ENCODE data around the gene LCE4A.
"Not testable (repeated sequence)": the region's sequence is repeated elsewhere in the genome, so short reads cannot be mapped to it uniquely, and the experiment has no call there.

The LCE4A gene, protein sequence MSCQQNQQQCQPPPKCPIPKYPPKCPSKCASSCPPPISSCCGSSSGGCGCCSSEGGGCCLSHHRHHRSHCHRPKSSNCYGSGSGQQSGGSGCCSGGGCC

DNA sequence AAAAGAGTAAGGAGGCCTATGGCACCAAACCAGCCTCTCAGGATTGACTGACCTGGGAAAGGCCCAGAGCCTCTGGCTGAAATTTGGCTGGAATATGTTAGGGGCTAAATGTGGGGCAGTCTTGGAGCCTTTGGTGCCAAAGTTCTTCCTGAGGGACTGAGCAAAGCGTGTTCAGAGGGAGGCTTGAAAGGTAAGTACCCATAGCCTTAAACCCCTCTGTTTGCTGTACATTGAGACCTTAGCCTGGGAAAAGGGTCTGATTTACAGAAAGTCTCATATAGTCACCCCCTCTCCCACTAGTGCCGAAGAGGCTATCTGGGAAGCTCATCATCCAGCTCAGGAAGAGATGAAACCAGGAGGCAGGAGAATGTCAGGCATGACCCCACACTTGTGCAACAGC lies at the start of gene LCE4A:
LCE4A (plus strand) TSS at position 301 of the 400 bp plus-strand sequence. CDS start 916 bp downstream, outside the sequence.
- no peak for DNase-seq

DNA sequence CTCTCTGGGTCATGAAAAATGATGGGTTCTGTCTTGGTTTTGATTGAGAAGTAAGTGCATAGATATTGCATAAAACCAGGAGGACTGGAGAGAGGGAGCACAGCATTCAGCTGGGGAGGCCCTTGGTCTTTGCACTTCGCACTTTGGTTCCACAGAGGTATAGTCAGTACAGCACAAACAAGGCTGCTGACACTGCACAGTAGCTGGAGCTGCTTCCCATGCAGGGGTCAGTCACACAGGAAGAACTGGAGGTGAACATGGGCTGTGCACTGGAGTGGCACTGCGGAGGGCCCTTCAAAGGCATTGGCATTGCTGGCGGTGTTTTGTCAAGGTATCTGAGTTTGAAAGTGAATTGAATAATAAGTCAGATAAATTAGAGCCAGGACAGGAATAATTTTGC lies 49.3 kb upstream of the LCE4A start:
- DNase-seq, result no peak

DNA sequence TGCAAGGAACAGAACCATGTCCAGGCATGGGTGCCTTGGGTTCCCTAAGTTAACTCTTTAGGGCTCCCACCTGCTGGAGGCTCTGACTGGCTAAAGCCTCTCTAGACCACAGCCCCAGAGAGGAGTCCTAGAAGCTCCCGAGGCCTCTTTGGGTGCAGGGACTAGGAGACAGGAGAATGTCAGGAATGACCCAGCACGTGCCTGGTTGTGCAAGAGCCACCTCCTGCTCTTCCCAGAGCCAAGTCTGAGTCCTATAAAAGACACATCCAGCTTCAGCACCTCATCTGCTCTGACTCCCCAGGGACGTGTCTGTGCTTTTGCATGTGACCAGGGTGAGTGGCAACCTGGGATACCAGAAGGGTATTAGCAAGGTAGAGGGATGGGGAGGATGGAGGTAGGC lies 44.9 kb upstream of the LCE4A start, which contains the start of gene LCE2D:
LCE2D (plus strand) TSS at position 283 of the 400 bp plus-strand sequence. CDS start 726 bp downstream, outside the sequence.
- DNase-seq, result no peak

DNA sequence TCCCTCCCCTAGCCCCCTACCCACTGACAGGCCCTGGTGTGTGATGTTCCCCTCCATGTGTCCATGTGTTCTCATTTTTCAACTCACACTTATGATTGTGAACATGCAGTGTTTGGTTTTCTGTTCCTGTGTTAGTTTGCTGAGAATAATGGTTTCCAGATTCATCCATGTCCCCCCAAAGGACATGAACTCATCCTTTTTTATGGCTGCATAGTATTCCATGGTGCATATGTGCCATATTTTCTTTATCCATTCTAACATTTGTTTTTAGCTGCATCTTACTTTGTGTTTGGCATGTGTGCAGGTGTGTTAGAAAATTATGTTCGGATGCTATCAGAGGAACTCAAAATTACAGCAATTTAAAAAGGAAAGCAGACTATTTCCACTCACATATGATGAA lies 41.8 kb upstream of the LCE4A start:
- DNase-seq, result not testable (repeated sequence)

- DNase-seq, result no peak
Observed at GRCh38 chr1:152667648-152668047, 40.3 kb upstream of the LCE4A start.

DNA sequence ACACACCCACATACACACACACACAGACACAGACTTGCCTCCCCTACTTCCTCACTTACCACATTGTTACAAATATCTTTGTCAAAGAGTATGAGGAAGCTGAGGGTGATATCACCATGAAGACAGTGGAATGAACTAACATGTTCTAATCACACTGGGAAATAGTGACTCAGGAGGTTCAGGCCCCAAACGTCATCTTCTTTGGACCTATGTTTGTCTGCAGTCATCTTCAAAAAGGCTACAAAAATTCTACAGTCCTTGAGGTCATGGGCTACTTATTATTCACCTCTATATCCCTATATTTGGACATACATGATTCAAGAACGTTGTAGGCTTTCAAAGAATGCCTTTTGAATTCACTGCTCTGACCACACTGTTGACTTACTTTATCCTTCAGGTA lies 34.9 kb upstream of the LCE4A start:
- DNase-seq, result no peak

DNA sequence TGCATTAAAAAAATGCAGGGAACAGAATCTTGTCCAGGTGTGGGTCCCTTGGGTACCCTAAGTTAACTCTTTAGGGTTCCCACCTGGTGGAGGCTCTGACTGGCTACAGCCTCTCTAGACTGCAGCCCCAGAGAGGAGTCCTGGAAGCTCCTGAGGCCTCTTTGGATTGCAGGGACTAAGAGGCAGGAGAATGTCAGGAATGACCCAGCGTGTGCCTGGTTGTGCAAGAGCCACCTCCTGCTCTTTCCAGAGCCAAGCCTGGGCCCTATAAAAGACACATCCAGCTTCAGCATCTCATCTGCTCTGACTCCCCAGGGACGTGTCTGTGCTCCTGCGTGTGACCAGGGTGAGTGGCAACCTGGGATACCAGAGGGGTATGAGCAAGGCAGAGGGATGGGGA lies 33.0 kb upstream of the LCE4A start, which contains the start of gene LCE2C:
LCE2C (plus strand) TSS at position 297 of the 400 bp plus-strand sequence. CDS start 737 bp downstream, outside the sequence.
- not testable (repeated sequence) for DNase-seq

DNA sequence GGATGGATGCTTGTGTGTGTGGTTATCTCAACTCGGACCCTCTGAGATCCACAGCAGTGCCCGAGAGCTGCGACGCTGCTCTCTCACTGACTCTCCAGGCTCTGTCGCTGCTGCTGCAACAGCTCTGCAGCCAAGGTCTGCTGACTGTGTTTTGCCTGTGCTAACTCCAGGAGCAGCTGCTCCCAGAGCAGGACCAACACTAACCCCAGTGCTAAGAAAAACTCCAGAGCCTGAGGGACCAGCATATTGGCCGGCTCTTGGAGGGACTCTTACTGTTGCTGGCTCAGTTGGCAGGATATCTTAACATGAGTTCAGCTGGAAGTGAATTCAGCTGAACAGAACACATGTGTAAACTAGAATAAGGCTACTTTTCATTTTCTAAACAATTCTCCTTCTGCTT lies 28.5 kb upstream of the LCE4A start:
- no peak for DNase-seq

DNA sequence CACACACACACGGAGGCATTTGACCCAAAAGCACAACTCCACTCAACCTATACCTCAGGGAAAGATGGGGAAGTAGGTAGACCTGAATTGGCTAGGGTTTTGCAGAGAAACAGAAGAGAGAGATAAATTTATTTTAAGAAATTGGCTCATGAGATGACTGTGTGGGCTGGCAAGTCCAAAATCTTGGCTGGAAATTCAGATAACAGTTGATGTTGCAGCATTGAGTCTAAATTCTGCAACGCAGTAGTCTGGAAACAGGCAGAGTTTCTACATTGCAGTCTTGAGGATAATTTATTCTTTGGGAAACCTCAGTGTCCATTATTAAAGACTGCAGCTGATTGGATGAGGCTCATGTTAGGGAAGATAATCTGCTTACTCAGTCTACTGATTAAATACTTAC lies 26.3 kb upstream of the LCE4A start:
- no peak for DNase-seq

- DNase-seq, result no peak
Observed at GRCh38 chr1:152683846-152684245, 24.1 kb upstream of the LCE4A start.

- DNase-seq, result not testable (repeated sequence)
Observed at GRCh38 chr1:152685823-152686222, 22.1 kb upstream of the LCE4A start, which contains the start of gene LCE2B. Gene LCE2B (plus strand): TSS chr1:152686123. CDS start chr1:152686844, 721 bp downstream.

DNA sequence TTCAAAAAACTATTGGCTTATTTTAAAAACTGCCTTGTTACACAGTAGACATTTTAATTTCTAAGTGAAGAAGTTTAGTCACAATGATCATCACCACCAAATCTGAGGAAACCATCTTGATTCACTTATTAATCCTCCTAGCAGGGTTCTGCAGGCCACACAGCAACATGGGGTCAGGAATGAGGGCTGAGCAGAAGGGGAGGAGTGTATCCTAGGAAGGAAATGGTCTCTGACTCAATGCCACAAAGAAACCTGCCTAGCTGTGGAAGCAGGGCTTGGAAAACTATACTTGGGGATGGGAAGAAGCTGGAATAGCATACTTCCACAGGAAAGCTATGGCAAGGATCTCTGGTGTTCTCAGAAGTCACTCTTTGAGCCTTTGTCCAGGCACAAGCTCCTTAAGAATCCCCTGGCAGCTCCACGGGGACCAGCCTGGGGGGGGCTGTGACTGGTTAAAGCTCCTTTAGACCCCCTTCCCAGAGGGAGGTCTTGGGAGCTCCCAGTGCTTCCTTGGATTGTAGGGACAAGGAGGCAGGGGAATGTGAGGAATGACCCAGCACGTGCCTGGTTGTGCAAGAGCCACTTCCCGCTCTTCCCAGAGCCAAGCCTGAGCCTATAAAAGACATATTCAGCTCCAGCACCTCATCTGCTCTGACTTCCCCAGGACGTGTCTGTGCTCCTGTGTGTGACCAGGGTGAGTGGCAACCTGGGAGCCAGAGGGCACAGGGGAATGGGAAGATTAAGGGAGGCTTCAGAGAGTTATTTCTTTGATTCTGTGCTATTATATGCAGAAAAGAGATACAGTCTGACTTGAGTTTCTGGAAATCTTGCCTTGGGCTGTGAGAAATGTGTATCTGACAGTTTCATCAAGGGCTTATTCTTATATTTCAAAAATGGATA lies 10.0 kb upstream of the LCE4A start, which contains the start of gene LCE2A:
LCE2A (plus strand) TSS at position 645 of the 900 bp plus-strand sequence. CDS start 557 bp downstream, outside the sequence.
- DNase-seq, result no peak

GRCh38 chr1:152699746-152700145 lies 8.2 kb upstream of the LCE4A start:
- DNase-seq, result no peak

GRCh38 chr1:152718238-152718637 lies 10.3 kb downstream of the LCE4A start:
- no peak for DNase-seq

- no peak for DNase-seq
Observed at GRCh38 chr1:152725261-152725660, 17.3 kb downstream of the LCE4A start.

GRCh38 chr1:152728986-152729385 lies 21.0 kb downstream of the LCE4A start:
- DNase-seq, result no peak

GRCh38 chr1:152735648-152736047 lies 27.7 kb downstream of the LCE4A start:
- DNase-seq, result no peak

- DNase-seq, result no peak
Observed at GRCh38 chr1:152737997-152738396, 30.0 kb downstream of the LCE4A start.

- DNase-seq, result no peak
Observed at GRCh38 chr1:152739841-152740240, 31.9 kb downstream of the LCE4A start.

DNA sequence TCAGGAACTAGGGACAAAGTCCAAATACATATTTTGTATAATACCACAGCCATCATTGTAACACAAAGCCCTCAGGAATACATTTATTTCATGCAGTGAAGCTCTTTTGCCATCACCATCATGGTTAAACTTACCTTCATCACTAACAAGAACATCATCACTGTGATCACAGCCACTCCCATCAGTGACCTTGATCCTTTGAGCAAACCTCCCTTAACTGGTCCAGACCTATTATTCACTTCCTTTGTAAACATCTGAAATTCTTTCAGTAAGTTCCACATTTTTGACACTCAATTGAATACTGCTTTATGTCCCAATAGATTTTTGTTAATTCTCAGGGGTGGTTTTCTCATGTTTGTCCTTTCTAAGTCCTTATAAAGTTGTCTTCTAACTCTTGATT lies 33.7 kb downstream of the LCE4A start:
- no peak for DNase-seq

DNA sequence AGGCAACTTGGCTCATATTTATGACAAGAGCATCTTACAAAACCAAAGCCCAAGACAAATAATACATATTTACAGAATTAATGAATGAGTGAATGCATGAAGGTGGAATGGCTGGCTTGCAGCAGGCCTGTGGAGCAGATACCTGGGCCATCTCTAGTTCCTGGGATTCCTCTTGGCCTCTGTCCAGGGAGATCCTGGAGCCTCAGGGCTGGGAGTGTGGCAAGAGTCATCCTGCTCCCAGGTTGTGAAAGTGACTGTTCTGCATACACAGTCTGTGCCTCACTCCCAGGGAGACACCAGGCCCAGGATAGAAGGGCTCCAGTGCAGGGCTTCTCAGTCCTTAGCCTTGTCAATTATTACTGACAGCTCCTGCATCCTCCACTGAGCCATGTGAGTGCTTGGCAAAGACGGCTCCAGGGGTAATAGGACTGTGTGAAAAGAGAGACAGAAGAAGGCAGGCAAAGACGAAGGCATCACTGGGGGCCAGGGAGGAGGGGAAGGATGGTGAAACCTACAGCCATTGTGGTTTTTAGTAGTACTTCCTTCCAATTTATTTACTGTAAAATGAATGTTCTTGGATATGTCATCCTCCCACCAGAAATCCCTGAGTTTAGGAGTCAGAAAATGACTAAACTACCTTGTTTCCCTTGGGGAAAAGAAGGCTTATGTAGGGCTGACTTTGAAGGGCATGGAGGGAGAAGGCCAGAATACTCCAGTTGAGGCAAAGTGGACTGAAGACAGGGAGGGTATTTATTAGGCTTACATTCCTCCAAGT lies 35.6 kb downstream of the LCE4A start:
- no peak for DNase-seq

DNA sequence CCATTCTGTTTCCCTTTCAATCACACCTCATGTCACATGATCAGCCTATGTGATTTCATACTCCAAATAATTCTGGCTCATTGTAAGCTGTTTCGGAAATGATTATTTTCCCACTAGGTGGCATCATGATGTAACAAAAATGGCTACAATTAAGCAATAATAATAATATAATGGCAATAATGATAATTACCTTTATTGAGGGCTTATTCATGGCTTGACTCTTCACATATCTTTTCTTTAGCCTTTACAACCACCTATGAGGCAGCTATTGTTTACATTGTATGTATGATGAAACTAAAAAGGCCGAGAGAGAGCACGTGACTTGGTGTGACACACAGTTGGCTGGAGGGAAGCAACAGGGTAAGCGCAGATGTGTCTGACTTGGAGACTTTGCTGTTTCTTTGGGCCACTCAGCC lies 37.3 kb downstream of the LCE4A start:
- DNase-seq, result no peak
